ENCODE data around the gene PSME2. TPM values are rescaled to one million over a fixed set of nuclear protein-coding genes. Genes with fewer than 3 reads are reported as not detected.

PSME2 gene
- total and polyA plus RNA-seq, 2 of the 13 experiments (the other 11 are each of a cell fraction or from before 2014, with no cell fraction given) = 332 to 716 TPM

- TF ChIP-seq NR2F1 (CRISPR knock-in tag; IDR thresholded peaks at IDR 0.05) = peak; percentile 75 to 93; a peak in 3 of 4 replicates
- peak; percentile 90 for TF ChIP-seq ZNF607 (CRISPR knock-in tag; IDR thresholded peaks at IDR 0.05; ENCODE audit: borderline replicate concordance)
- TF ChIP-seq YY1 (IDR thresholded peaks at IDR 0.05; ENCODE audit: insufficient read depth, insufficient replicate concordance, low read depth, low read length) = peak; percentile 82
- TF ChIP-seq ZNF589 (CRISPR knock-in tag; conservative IDR thresholded peaks at IDR 0.05) = peak; percentile 97; the same call in 1 of the 2 replicates
- TF ChIP-seq ZNF878 (CRISPR knock-in tag; IDR thresholded peaks at IDR 0.05) = peak; percentile 98
- TF ChIP-seq, protein P1, sequence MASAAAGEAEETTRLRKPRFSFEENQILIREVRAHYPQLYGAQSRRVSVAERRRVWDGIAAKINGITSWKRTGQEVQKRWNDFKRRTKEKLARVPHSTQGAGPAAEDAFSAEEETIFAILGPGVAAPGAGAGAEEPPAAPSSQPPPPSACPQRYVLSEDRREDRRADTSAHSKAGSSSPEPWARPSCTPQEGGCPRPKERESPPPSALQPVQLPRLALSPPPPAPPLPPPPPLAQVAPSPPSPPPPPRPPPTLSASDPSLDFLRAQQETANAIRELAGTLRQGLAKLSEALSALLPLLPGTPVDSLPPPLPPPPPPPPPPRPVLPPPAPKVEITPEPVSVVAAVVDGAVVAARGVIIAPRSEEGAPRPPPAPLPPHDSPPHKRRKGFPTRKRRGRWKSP (CRISPR knock-in tag; IDR thresholded peaks at IDR 0.05) = peak; percentile 98
- peak; percentile 99; the same call in 1 of the 2 replicates for TF ChIP-seq KLF11 (CRISPR knock-in tag; IDR thresholded peaks at IDR 0.05)
- TF ChIP-seq ZNF775 (CRISPR knock-in tag; IDR thresholded peaks at IDR 0.05; ENCODE audit: borderline replicate concordance) = no peak
- TF ChIP-seq ZBTB26 (CRISPR knock-in tag; IDR thresholded peaks at IDR 0.05; ENCODE audit: borderline replicate concordance) = peak; percentile 89
- TF ChIP-seq FOXA3 (CRISPR knock-in tag; IDR thresholded peaks at IDR 0.05) = peak; percentile 96
- TF ChIP-seq ZNF644 (CRISPR knock-in tag; IDR thresholded peaks at IDR 0.05; ENCODE audit: low read depth) = peak; percentile 41; the same call in 1 of the 2 replicates
- no peak for TF ChIP-seq NONO (IDR thresholded peaks at IDR 0.05)
- TF ChIP-seq NONO (CRISPR knock-in tag; conservative IDR thresholded peaks at IDR 0.05) = peak; percentile 100
- TF ChIP-seq ZNF362 (CRISPR knock-in tag; IDR thresholded peaks at IDR 0.05; ENCODE audit: borderline replicate concordance) = peak; percentile 23; the same call in 1 of the 2 replicates
- TF ChIP-seq ZBTB46 (CRISPR knock-in tag; IDR thresholded peaks at IDR 0.05; ENCODE audit: borderline replicate concordance) = no peak
- TF ChIP-seq ZZZ3 (CRISPR knock-in tag; IDR thresholded peaks at IDR 0.05; ENCODE audit: borderline replicate concordance) = no peak; the same call in 1 of the 2 replicates
- TF ChIP-seq, protein P2, sequence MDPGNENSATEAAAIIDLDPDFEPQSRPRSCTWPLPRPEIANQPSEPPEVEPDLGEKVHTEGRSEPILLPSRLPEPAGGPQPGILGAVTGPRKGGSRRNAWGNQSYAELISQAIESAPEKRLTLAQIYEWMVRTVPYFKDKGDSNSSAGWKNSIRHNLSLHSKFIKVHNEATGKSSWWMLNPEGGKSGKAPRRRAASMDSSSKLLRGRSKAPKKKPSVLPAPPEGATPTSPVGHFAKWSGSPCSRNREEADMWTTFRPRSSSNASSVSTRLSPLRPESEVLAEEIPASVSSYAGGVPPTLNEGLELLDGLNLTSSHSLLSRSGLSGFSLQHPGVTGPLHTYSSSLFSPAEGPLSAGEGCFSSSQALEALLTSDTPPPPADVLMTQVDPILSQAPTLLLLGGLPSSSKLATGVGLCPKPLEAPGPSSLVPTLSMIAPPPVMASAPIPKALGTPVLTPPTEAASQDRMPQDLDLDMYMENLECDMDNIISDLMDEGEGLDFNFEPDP (CRISPR knock-in tag; conservative IDR thresholded peaks at IDR 0.05) = no peak
- TF ChIP-seq ZNF501 (CRISPR knock-in tag; IDR thresholded peaks at IDR 0.05) = peak; percentile 99
- TF ChIP-seq ZSCAN22 (CRISPR knock-in tag; IDR thresholded peaks at IDR 0.05) = peak; percentile 91
- TF ChIP-seq SIX4 (CRISPR knock-in tag; IDR thresholded peaks at IDR 0.05) = peak; percentile 93
Observed at GRCh38 chr14:24160850-24161804, 14.7 kb upstream of the PSME2 start, which contains the start of gene IRF9 (continued).
